DOHH2 (cell line): ENCODE results near the gene STAM.

Experiments
- H3F3A ChIP-seq: fragments of 200-600 bp; sonication (generic), shearing (Covaris generic); 2 replicates; pipeline ENCODE4 v1.6.0; 2016; ENCODE audit warnings: antibody characterized with exemption, mild to moderate bottlenecking; ENCODE audit not compliant: control insufficient read depth, insufficient read depth
- H3K27ac ChIP-seq: fragments of 200-600 bp; sonication (generic); 2 replicates; pipeline ENCODE4 v1.5.1; 2014; ENCODE audit warnings: low read depth, mild to moderate bottlenecking, low read length, moderate library complexity
- H3K27me3 ChIP-seq: fragments of 200-600 bp; sonication (generic); 2 replicates; pipeline ENCODE4 v1.6.1; 2014; ENCODE audit warnings: mild to moderate bottlenecking, low read length, mixed read lengths; ENCODE audit not compliant: control insufficient read depth
- H3K36me3 ChIP-seq: fragments of 200-600 bp; sonication (generic); 2 replicates; pipeline ENCODE4 v1.6.1; 2014; ENCODE audit warnings: mild to moderate bottlenecking, low read length, moderate library complexity, mixed read lengths; ENCODE audit not compliant: control insufficient read depth
- H3K4me1 ChIP-seq: fragments of 200-600 bp; sonication (generic); 2 replicates; pipeline ENCODE4 v1.6.1; 2014; ENCODE audit warnings: mild to moderate bottlenecking, low read length, mixed read lengths; ENCODE audit not compliant: control insufficient read depth
- H3K4me2 ChIP-seq: fragments of 200-600 bp; sonication (generic); 2 replicates; pipeline ENCODE4 v1.6.0; 2014; ENCODE audit warnings: mild to moderate bottlenecking, low read length, moderate library complexity
- H3K4me3 ChIP-seq: fragments of 200-600 bp; sonication (generic); 2 replicates; pipeline ENCODE4 v1.5.1; 2014; ENCODE audit warnings: mild to moderate bottlenecking, low read length, mixed read lengths
- H3K79me2 ChIP-seq: fragments of 200-600 bp; sonication (generic); 2 replicates; pipeline ENCODE4 v1.6.1; 2014; ENCODE audit warnings: mild to moderate bottlenecking, low read length, mixed read lengths; ENCODE audit not compliant: control insufficient read depth
- H3K9me2 ChIP-seq: fragments of 200-600 bp; sonication (generic); replicated peaks from 2 replicates; pipeline ENCODE4 v1.6.1; 2014; ENCODE audit warnings: mild to moderate bottlenecking, low read length, mixed read lengths; ENCODE audit not compliant: control insufficient read depth
- H3K9me3 ChIP-seq: fragments of 200-600 bp; sonication (generic); 2 replicates; pipeline ENCODE4 v1.6.1; 2014; ENCODE audit warnings: antibody characterized with exemption, low read length, mixed read lengths; ENCODE audit not compliant: control insufficient read depth, insufficient read depth
- H4K20me1 ChIP-seq: fragments of 200-600 bp; sonication (generic); 2 replicates; pipeline ENCODE4 v1.6.0; 2014; ENCODE audit warnings: low read depth, mild to moderate bottlenecking, antibody characterized with exemption, low read length, moderate library complexity; ENCODE audit not compliant: control insufficient read depth, insufficient read depth
- CTCF ChIP-seq: fragments of 200-600 bp; sonication (generic); IDR thresholded peaks from one replicate; pipeline ENCODE4 v1.5.1; 2014; ENCODE audit warnings: antibody characterized with exemption, mild to moderate bottlenecking, low read depth, low read length; ENCODE audit not compliant: poor library complexity, severe bottlenecking
- EZH2phosphoT487 ChIP-seq: fragments of 200-600 bp; sonication (generic); IDR thresholded peaks from 2 replicates; pipeline ENCODE4 v1.6.1; 2017; ENCODE audit warnings: borderline replicate concordance, mild to moderate bottlenecking, antibody characterized with exemption, low read length, moderate library complexity, mixed read lengths

Gene STAM

GRCh38 chr10:17708821-17709220 is 64.9 kb downstream of the STAM start:
- H3K4me3 ChIP-seq: no peak overlapping the region
- H3K4me1 ChIP-seq: no peaks in the 10 kb centered on the region
- H4K20me1 ChIP-seq: no peaks in the 10 kb centered on the region
- no peak overlapping the region for H3K27ac ChIP-seq
- no peaks in the 10 kb centered on the region for H3F3A ChIP-seq
- no peaks in the 10 kb centered on the region for H3K27me3 ChIP-seq
- H3K9me3 ChIP-seq: no peaks in the 10 kb centered on the region
- H3K9me2 ChIP-seq: no peaks in the 10 kb centered on the region
- no peaks in the 10 kb centered on the region for H3K79me2 ChIP-seq
- TF ChIP-seq EZH2phosphoT487 (no peak), CTCF (no peak)
- peaks cover 6% of the 10 kb centered on the region for H3K36me3 ChIP-seq
- H3K4me2 ChIP-seq: no peak overlapping the region

GRCh38 chr10:17709492-17709891 is 65.5 kb downstream of the STAM start:
- Histone ChIP-seq H3K4me3 (no peak overlapping the region), H3K4me1 (no peaks in the 10 kb centered on the region), H3K79me2 (no peaks in the 10 kb centered on the region), H3K4me2 (no peak overlapping the region), H3K27me3 (no peaks in the 10 kb centered on the region), H3K36me3 (peaks cover 13% of the 10 kb centered on the region), H3K9me3 (no peaks in the 10 kb centered on the region), H3F3A (no peaks in the 10 kb centered on the region), H3K9me2 (no peaks in the 10 kb centered on the region), H3K27ac (no peak overlapping the region), H4K20me1 (no peaks in the 10 kb centered on the region)
- TF ChIP-seq CTCF (no peak), EZH2phosphoT487 (no peak)

- Histone ChIP-seq H3K9me2 (no peaks in the 10 kb centered on the region), H3K4me3 (no peak overlapping the region), H3K4me2 (no peak overlapping the region), H3K36me3 (peaks cover 14% of the 10 kb centered on the region), H3F3A (no peaks in the 10 kb centered on the region), H3K4me1 (no peaks in the 10 kb centered on the region), H3K27me3 (no peaks in the 10 kb centered on the region), H3K27ac (no peak overlapping the region), H3K9me3 (no peaks in the 10 kb centered on the region), H4K20me1 (no peaks in the 10 kb centered on the region), H3K79me2 (no peaks in the 10 kb centered on the region)
- TF ChIP-seq EZH2phosphoT487: no peak
- TF ChIP-seq CTCF: no peak
These were observed 66.2 kb downstream of the STAM start for GRCh38 chr10:17710181-17710580.

- no peak overlapping the region for H3K27ac ChIP-seq
- no peaks in the 10 kb centered on the region for H3K4me1 ChIP-seq
- no peaks in the 10 kb centered on the region for H3K9me3 ChIP-seq
- H4K20me1 ChIP-seq: no peaks in the 10 kb centered on the region
- H3F3A ChIP-seq: no peaks in the 10 kb centered on the region
- H3K36me3 ChIP-seq: peaks cover 14% of the 10 kb centered on the region
- H3K27me3 ChIP-seq: no peaks in the 10 kb centered on the region
- TF ChIP-seq EZH2phosphoT487: no peak
- no peak for TF ChIP-seq CTCF
- no peaks in the 10 kb centered on the region for H3K79me2 ChIP-seq
- no peaks in the 10 kb centered on the region for H3K9me2 ChIP-seq
- H3K4me3 ChIP-seq: no peak overlapping the region
- no peak overlapping the region for H3K4me2 ChIP-seq
These were observed 68.1 kb downstream of the STAM start for GRCh38 chr10:17712053-17712452.
